ENCODE measurements around the gene EHD2.
"Not testable (repeated sequence)": the region's sequence is repeated elsewhere in the genome, so short reads cannot be mapped to it uniquely, and the experiment has no call there.

- not testable (repeated sequence) for TF ChIP-seq CTCF (IDR thresholded peaks at IDR 0.05; ENCODE audit: insufficient read depth, low read depth, low read length); EZH2 (IDR thresholded peaks at IDR 0.05; ENCODE audit: insufficient read depth, low read length)
Observed at GRCh38 chr19:47668556-47668955, 44.7 kb upstream of the EHD2 start.

Data from astrocyte (in vitro differentiated cells and primary cell).